Trophoblast cell (in vitro differentiated cells and primary cell): Measurements from ENCODE around the gene YAF2.

Experiments used
- DNase-seq, 2 donors: peaks; one replicate each; pipeline ENCODE4 v3.0.0-alpha.2; 2016
- H2AFZ ChIP-seq: 2 replicates; pipeline ENCODE4 v1.6.1; 2013; ENCODE audit warnings: low read length, moderate library complexity, mild to moderate bottlenecking; ENCODE audit not compliant: insufficient read depth, poor library complexity
- H2AK5ac ChIP-seq: 2 replicates; pipeline ENCODE4 v1.6.1; 2013; ENCODE audit warnings: mild to moderate bottlenecking, low read length
- H2BK120ac ChIP-seq: 2 replicates; pipeline ENCODE4 v1.6.1; 2013; ENCODE audit warnings: low read length, mild to moderate bottlenecking, moderate library complexity; ENCODE audit not compliant: insufficient read depth, poor library complexity
- H2BK12ac ChIP-seq: 2 replicates; pipeline ENCODE4 v1.6.1; 2013; ENCODE audit warnings: mild to moderate bottlenecking, low read length, moderate library complexity
- H2BK5ac ChIP-seq: 2 replicates; pipeline ENCODE4 v1.6.1; 2013; ENCODE audit warnings: low read length, low read depth, moderate library complexity, mild to moderate bottlenecking; ENCODE audit not compliant: poor library complexity
- H3K14ac ChIP-seq: 2 replicates; pipeline ENCODE4 v1.6.1; 2013; ENCODE audit warnings: mild to moderate bottlenecking, low read length
- H3K18ac ChIP-seq: 2 replicates; pipeline ENCODE4 v1.6.1; 2013; ENCODE audit warnings: mild to moderate bottlenecking, low read length
- H3K23ac ChIP-seq: 2 replicates; pipeline ENCODE4 v1.6.1; 2013; ENCODE audit warnings: low read length
- H3K27ac ChIP-seq: 2 replicates; pipeline ENCODE4 v1.5.1; 2013; ENCODE audit warnings: low read depth, mild to moderate bottlenecking, inconsistent platforms, low read length, moderate library complexity
- H3K27me3 ChIP-seq: 2 replicates; pipeline ENCODE4 v1.6.1; 2013; ENCODE audit warnings: inconsistent platforms, mild to moderate bottlenecking, low read length, moderate library complexity; ENCODE audit not compliant: insufficient read depth
- H3K36me3 ChIP-seq, 2 experiments: 1 replicate in 1 of 2; 2 replicates in 1 of 2; pipeline ENCODE4 v1.6.1; 2013; ENCODE audit warnings: low read length in 2 of 2, mild to moderate bottlenecking in 2 of 2, moderate library complexity in 1 of 2; ENCODE audit not compliant: insufficient read depth in 2 of 2, control insufficient read depth in 1 of 2
- H3K4ac ChIP-seq: 2 replicates; pipeline ENCODE4 v1.6.1; 2013; ENCODE audit warnings: low read depth, mild to moderate bottlenecking, low read length, moderate library complexity
- H3K4me1 ChIP-seq, 2 experiments: 1 replicate in 1 of 2; 2 replicates in 1 of 2; pipeline ENCODE4 v1.6.1; 2013; ENCODE audit warnings: low read length in 2 of 2, mild to moderate bottlenecking in 2 of 2, moderate library complexity in 1 of 2; ENCODE audit not compliant: insufficient read depth in 2 of 2, control insufficient read depth in 1 of 2
- H3K4me2 ChIP-seq: 2 replicates; pipeline ENCODE4 v1.6.1; 2013; ENCODE audit warnings: inconsistent platforms, mild to moderate bottlenecking, low read length, moderate library complexity
- H3K4me3 ChIP-seq: 2 replicates; pipeline ENCODE4 v1.5.1; 2013; ENCODE audit warnings: mild to moderate bottlenecking, low read depth, low read length, inconsistent platforms
- H3K79me1 ChIP-seq: one replicate; pipeline ENCODE4 v1.6.1; 2013; ENCODE audit warnings: low read length
- H3K79me2 ChIP-seq: 2 replicates; pipeline ENCODE4 v1.6.1; 2013; ENCODE audit warnings: low read length, mild to moderate bottlenecking; ENCODE audit not compliant: control insufficient read depth, insufficient read depth, poor library complexity
- H3K9ac ChIP-seq: 2 replicates; pipeline ENCODE4 v1.6.1; 2013; ENCODE audit warnings: mild to moderate bottlenecking, low read length
- H3K9me3 ChIP-seq: 2 replicates; pipeline ENCODE4 v1.6.1; 2013; ENCODE audit warnings: low read depth, mild to moderate bottlenecking, control low read depth, inconsistent platforms, low read length; ENCODE audit not compliant: insufficient read depth
- H4K12ac ChIP-seq: 2 replicates; pipeline ENCODE4 v1.6.1; 2013; ENCODE audit warnings: low read depth, mild to moderate bottlenecking, low read length, moderate library complexity
- H4K8ac ChIP-seq: 2 replicates; pipeline ENCODE4 v1.6.1; 2013; ENCODE audit warnings: low read depth, mild to moderate bottlenecking, low read length, moderate library complexity
- H4K91ac ChIP-seq: one replicate; pipeline ENCODE4 v1.6.1; 2013; ENCODE audit warnings: low read depth, mild to moderate bottlenecking, low read length, moderate library complexity
- WGBS: extraction: QIAGEN DNeasy Blood & Tissue Kit; methylation state at CpG from one replicate; pipeline ENCODE4 v1.1.7; 2013; ENCODE audit warnings: missing lambda C conversion rate; ENCODE audit not compliant: insufficient read length, insufficient coverage; ENCODE audit errors: extremely low coverage; 5-methylcytosine and 5-hydroxymethylcytosine counted together

Gene YAF2

GRCh38 chr12:42284157-42284556 lies 46.1 kb upstream of the YAF2 start:
- H3K79me1 ChIP-seq, result no peaks in the 10 kb centered on the region
- no peaks in the 10 kb centered on the region for H3K4me1 ChIP-seq
- H4K12ac ChIP-seq, result no peak overlapping the region
- H3K9ac ChIP-seq, result no peak overlapping the region
- DNase-seq, result no peak
- H2BK5ac ChIP-seq, result no peak overlapping the region
- H3K14ac ChIP-seq, result no peak overlapping the region
- H3K36me3 ChIP-seq, result no peaks in the 10 kb centered on the region
- H3K23ac ChIP-seq, result no peak overlapping the region
- no peak overlapping the region for H4K8ac ChIP-seq
- no peak overlapping the region for H3K4me2 ChIP-seq
- H2BK120ac ChIP-seq, result no peak overlapping the region
- H3K79me2 ChIP-seq, result no peaks in the 10 kb centered on the region
- H3K18ac ChIP-seq, result no peak overlapping the region
- H4K91ac ChIP-seq, result no peak overlapping the region
- H3K27me3 ChIP-seq, result no peaks in the 10 kb centered on the region
- no peak overlapping the region for H2AFZ ChIP-seq
- H3K4me3 ChIP-seq, result no peak overlapping the region
- H2AK5ac ChIP-seq, result no peak overlapping the region
- H3K27ac ChIP-seq, result no peak overlapping the region
- no peak overlapping the region for H3K4ac ChIP-seq
- H3K9me3 ChIP-seq, result no peaks in the 10 kb centered on the region
- no CpG with 5 or more reads among the region's 1 CpG for WGBS
- H2BK12ac ChIP-seq, result no peak overlapping the region

- no peaks in the 10 kb centered on the region for H3K79me2 ChIP-seq
- H3K9ac ChIP-seq, result no peak overlapping the region
- H4K12ac ChIP-seq, result no peak overlapping the region
- no peak overlapping the region for H3K18ac ChIP-seq
- no peak overlapping the region for H3K14ac ChIP-seq
- no peak overlapping the region for H2BK5ac ChIP-seq
- H3K79me1 ChIP-seq, result no peaks in the 10 kb centered on the region
- H3K4me3 ChIP-seq, result no peak overlapping the region
- no peak overlapping the region for H2BK12ac ChIP-seq
- no peak for DNase-seq
- no peak overlapping the region for H3K27ac ChIP-seq
- no peak overlapping the region for H2BK120ac ChIP-seq
- no peak overlapping the region for H2AK5ac ChIP-seq
- H4K8ac ChIP-seq, result no peak overlapping the region
- H3K4me1 ChIP-seq, result no peaks in the 10 kb centered on the region
- no peak overlapping the region for H3K23ac ChIP-seq
- no peak overlapping the region for H2AFZ ChIP-seq
- no peaks in the 10 kb centered on the region for H3K9me3 ChIP-seq
- H3K4me2 ChIP-seq, result no peak overlapping the region
- H4K91ac ChIP-seq, result no peak overlapping the region
- H3K27me3 ChIP-seq, result no peaks in the 10 kb centered on the region
- no peak overlapping the region for H3K4ac ChIP-seq
- H3K36me3 ChIP-seq, result no peaks in the 10 kb centered on the region
Observed at GRCh38 chr12:42283739-42284138, 45.7 kb upstream of the YAF2 start.

- no peak overlapping the region for H4K8ac ChIP-seq
- no peak overlapping the region for H3K23ac ChIP-seq
- H3K36me3 ChIP-seq, result no peaks in the 10 kb centered on the region
- H3K18ac ChIP-seq, result no peak overlapping the region
- WGBS, result no CpG with 5 or more reads among the region's 2 CpGs
- no peak overlapping the region for H2BK120ac ChIP-seq
- no peak overlapping the region for H3K4ac ChIP-seq
- no peaks in the 10 kb centered on the region for H3K9me3 ChIP-seq
- H3K9ac ChIP-seq, result no peak overlapping the region
- H3K27me3 ChIP-seq, result no peaks in the 10 kb centered on the region
- no peak overlapping the region for H3K27ac ChIP-seq
- no peak overlapping the region for H2BK5ac ChIP-seq
- H2AFZ ChIP-seq, result no peak overlapping the region
- H3K4me2 ChIP-seq, result no peak overlapping the region
- H2BK12ac ChIP-seq, result no peak overlapping the region
- H3K14ac ChIP-seq, result no peak overlapping the region
- H3K79me1 ChIP-seq, result no peaks in the 10 kb centered on the region
- DNase-seq, result no peak
- H3K79me2 ChIP-seq, result no peaks in the 10 kb centered on the region
- H3K4me1 ChIP-seq, result no peaks in the 10 kb centered on the region
- H4K12ac ChIP-seq, result no peak overlapping the region
- no peak overlapping the region for H4K91ac ChIP-seq
- no peak overlapping the region for H2AK5ac ChIP-seq
- H3K4me3 ChIP-seq, result no peak overlapping the region
Observed at GRCh38 chr12:42282294-42282693, 44.2 kb upstream of the YAF2 start.

- Histone ChIP-seq H3K36me3 (no peaks in the 10 kb centered on the region), H3K4me3 (no peak overlapping the region), H3K27me3 (no peaks in the 10 kb centered on the region), H3K23ac (no peak overlapping the region), H2BK5ac (no peak overlapping the region), H3K79me2 (no peaks in the 10 kb centered on the region), H4K8ac (no peak overlapping the region), H3K9ac (no peak overlapping the region), H3K79me1 (no peaks in the 10 kb centered on the region), H3K9me3 (no peaks in the 10 kb centered on the region), H2BK120ac (no peak overlapping the region), H3K27ac (no peak overlapping the region), H3K14ac (no peak overlapping the region), H3K4ac (no peak overlapping the region), H3K18ac (no peak overlapping the region), H4K12ac (no peak overlapping the region), H2AFZ (no peak overlapping the region), H3K4me1 (no peaks in the 10 kb centered on the region), H2BK12ac (no peak overlapping the region), H2AK5ac (no peak overlapping the region), H3K4me2 (no peak overlapping the region), H4K91ac (no peak overlapping the region)
- WGBS, result no CpG with 5 or more reads among the region's 3 CpGs
- no peak for DNase-seq
Observed at GRCh38 chr12:42281844-42282243, 43.8 kb upstream of the YAF2 start.

- H4K91ac ChIP-seq, result no peak overlapping the region
Observed at GRCh38 chr12:42281278-42281677, 43.2 kb upstream of the YAF2 start.

More at GRCh38 chr12:42281278-42281677, 43.2 kb upstream of the YAF2 start:
- Histone ChIP-seq H3K18ac (no peak overlapping the region), H3K4me1 (no peaks in the 10 kb centered on the region), H2AK5ac (no peak overlapping the region), H3K27me3 (no peaks in the 10 kb centered on the region), H4K12ac (no peak overlapping the region), H2BK5ac (no peak overlapping the region), H3K4me3 (no peak overlapping the region), H3K4ac (no peak overlapping the region), H3K9me3 (no peaks in the 10 kb centered on the region), H2BK12ac (no peak overlapping the region), H3K14ac (no peak overlapping the region), H4K8ac (no peak overlapping the region), H2AFZ (no peak overlapping the region), H3K23ac (no peak overlapping the region), H3K36me3 (no peaks in the 10 kb centered on the region), H3K27ac (no peak overlapping the region), H3K79me2 (no peaks in the 10 kb centered on the region), H3K4me2 (no peak overlapping the region), H3K9ac (no peak overlapping the region), H2BK120ac (no peak overlapping the region), H3K79me1 (no peaks in the 10 kb centered on the region)
- WGBS, result no CpG with 5 or more reads among the region's 3 CpGs
- no peak for DNase-seq
